Cardiac fibroblast (primary cell): ENCODE measurements around the gene KRTAP5-6.

Experiments used
- DNase-seq, 2 donors: peaks; one replicate each; pipeline versions ENCODE4 v3.0.0 to v3.0.0-alpha.2; 2010; ENCODE audit warnings: low read depth in 2 of 2
- H3K4me3 ChIP-seq, 2 donors: replicated peaks in 1 of 2; 1 replicate in 1 of 2; 2 replicates in 1 of 2; pipeline ENCODE4 v1.5.1; 2011; ENCODE audit warnings: low read depth in 2 of 2, low read length in 2 of 2, mild to moderate bottlenecking in 2 of 2, moderate library complexity in 1 of 2
- CTCF ChIP-seq: IDR thresholded peaks from one replicate; pipeline ENCODE4 v1.5.1; 2011; ENCODE audit warnings: low read depth, mild to moderate bottlenecking, low read length, inconsistent platforms

Gene KRTAP5-6

GRCh38 chr11:1694846-1695547 lies 2.0 kb upstream of the KRTAP5-6 start:
- no peak for TF ChIP-seq CTCF
- H3K4me3 ChIP-seq: no peak overlapping the region
- DNase-seq: no peak

GRCh38 chr11:1695548-1696108 lies 1.4 kb upstream of the KRTAP5-6 start:
- DNase-seq: no peak
- no peak overlapping the region for H3K4me3 ChIP-seq
- no peak for TF ChIP-seq CTCF

GRCh38 chr11:1699771-1700170 lies 2.8 kb downstream of the KRTAP5-6 start:
- TF ChIP-seq CTCF: no peak
- H3K4me3 ChIP-seq: no peak overlapping the region
- no peak for DNase-seq

GRCh38 chr11:1701091-1701807 lies 4.3 kb downstream of the KRTAP5-6 start:
- TF ChIP-seq CTCF: no peak
- no peak for DNase-seq
- no peak overlapping the region for H3K4me3 ChIP-seq

GRCh38 chr11:1702506-1702905 lies 5.5 kb downstream of the KRTAP5-6 start:
- TF ChIP-seq CTCF: no peak
- H3K4me3 ChIP-seq: no peak overlapping the region

GRCh38 chr11:1703146-1703545 lies 6.2 kb downstream of the KRTAP5-6 start:
- no peak for DNase-seq
- TF ChIP-seq CTCF: no peak
- no peak overlapping the region for H3K4me3 ChIP-seq

More at GRCh38 chr11:1702506-1702905, 5.5 kb downstream of the KRTAP5-6 start:
- DNase-seq: no peak
